IMR-90 (cell line): ENCODE data around the gene SEC61A1. TPM values are rescaled to one million over a fixed set of nuclear protein-coding genes. Genes with fewer than 3 reads are reported as not detected.

ENCODE experiments used
- ATAC-seq: fragments of 200-7000 bp; cut with Tn5 transposase; 2 replicates; pipeline ENCODE4 v1.9.1; 2020; ENCODE audit warnings: low read depth, mild to moderate bottlenecking, moderate library complexity
- BruUV-seq: library from RNA; stranded (reverse); fragments of 400-500 nt; replicated peaks from 2 replicates; lab custom pipeline; 2021; lab: Mats Ljungman, UMichigan
- CTCF ChIA-PET: fragments of 300-600 bp; formaldehyde crosslinking; extraction: SDS; loops from one replicate; lab custom pipeline; 2021; ENCODE audit warnings: antibody characterized with exemption; lab: Yijun Ruan, JAX
- POLR2A ChIA-PET: fragments of 300-600 bp; sonication (Branson Sonifier 250); formaldehyde crosslinking; loops from one replicate; lab custom pipeline; 2022; ENCODE audit warnings: antibody characterized with exemption; ENCODE audit not compliant: unreplicated experiment; lab: Charles Lee
- DNase-seq: peaks from one replicate; pipeline ENCODE4 v3.0.0; 2013
- H2AFZ ChIP-seq: replicated peaks from 2 replicates; pipeline ENCODE3; 2013; ENCODE audit warnings: low read length, mild to moderate bottlenecking; ENCODE audit not compliant: poor library complexity
- H2AK5ac ChIP-seq: 2 replicates; pipeline ENCODE4 v1.6.1; 2013; ENCODE audit warnings: low read depth, low read length, inconsistent platforms
- H2AK9ac ChIP-seq: replicated peaks from 2 replicates; pipeline ENCODE3; 2013; ENCODE audit warnings: mild to moderate bottlenecking, low read depth, low read length, moderate library complexity; ENCODE audit not compliant: poor library complexity
- H2BK120ac ChIP-seq: 2 replicates; pipeline ENCODE4 v1.6.1; 2013; ENCODE audit warnings: low read depth, low read length, inconsistent platforms
- H2BK15ac ChIP-seq: 3 replicates; pipeline ENCODE4 v1.6.1; 2013; ENCODE audit warnings: low read depth, low read length, inconsistent platforms
- H2BK20ac ChIP-seq: 2 replicates; pipeline ENCODE4 v1.6.1; 2013; ENCODE audit warnings: low read depth, mild to moderate bottlenecking, inconsistent platforms, low read length, moderate library complexity
- H2BK5ac ChIP-seq: 2 replicates; pipeline ENCODE4 v1.6.1; 2013; ENCODE audit warnings: mild to moderate bottlenecking, low read depth, low read length, inconsistent platforms; ENCODE audit not compliant: poor library complexity, severe bottlenecking
- H3K14ac ChIP-seq: replicated peaks from 2 replicates; pipeline ENCODE4 v1.6.1; 2013; ENCODE audit warnings: low read depth, low read length, inconsistent platforms
- H3K18ac ChIP-seq: 2 replicates; pipeline ENCODE4 v1.6.1; 2013; ENCODE audit warnings: low read depth, low read length, control low read depth
- H3K23ac ChIP-seq: 2 replicates; pipeline ENCODE4 v1.6.1; 2013; ENCODE audit warnings: low read depth, low read length, inconsistent platforms
- H3K27ac ChIP-seq: 2 replicates; pipeline ENCODE4 v1.5.1; 2013; ENCODE audit warnings: mild to moderate bottlenecking, control low read depth, low read length; ENCODE audit not compliant: insufficient read depth
- H3K27me3 ChIP-seq: 2 replicates; pipeline ENCODE4 v1.6.1; 2013; ENCODE audit warnings: low read length; ENCODE audit not compliant: control insufficient read depth, insufficient read depth
- H3K36me3 ChIP-seq: 2 replicates; pipeline ENCODE4 v1.6.1; 2013; ENCODE audit warnings: low read length, mixed read lengths; ENCODE audit not compliant: control insufficient read depth, insufficient read depth
- H3K4ac ChIP-seq: 2 replicates; pipeline ENCODE4 v1.6.1; 2013; ENCODE audit warnings: low read depth, low read length, inconsistent platforms
- H3K4me1 ChIP-seq: 2 replicates; pipeline ENCODE4 v1.6.1; 2013; ENCODE audit warnings: low read length, mixed read lengths; ENCODE audit not compliant: control insufficient read depth, insufficient read depth
- H3K4me2 ChIP-seq: 2 replicates; pipeline ENCODE4 v1.6.1; 2013; ENCODE audit warnings: low read depth, mild to moderate bottlenecking, control low read depth, low read length, moderate library complexity
- H3K4me3 ChIP-seq: 2 replicates; pipeline ENCODE4 v1.5.1; 2013; ENCODE audit warnings: low read depth, mild to moderate bottlenecking, control low read depth, low read length, moderate library complexity; ENCODE audit not compliant: insufficient read depth
- H3K56ac ChIP-seq: 2 replicates; pipeline ENCODE4 v1.6.1; 2013; ENCODE audit warnings: low read length, inconsistent platforms; ENCODE audit not compliant: insufficient read depth; ENCODE audit errors: extremely low read depth
- H3K79me1 ChIP-seq, 2 experiments: 2 replicates each; pipeline ENCODE4 v1.6.1; 2013; ENCODE audit warnings: low read length in 2 of 2, inconsistent platforms in 1 of 2, low read depth in 1 of 2
- H3K9ac ChIP-seq: 2 replicates; pipeline ENCODE4 v1.6.1; 2013; ENCODE audit warnings: low read depth, low read length, control low read depth
- H3K9me1 ChIP-seq: 2 replicates; pipeline ENCODE4 v1.6.1; 2013; ENCODE audit warnings: low read length, inconsistent platforms; ENCODE audit not compliant: insufficient read depth
- H3K9me3 ChIP-seq: 2 replicates; pipeline ENCODE4 v1.6.1; 2013; ENCODE audit warnings: low read length; ENCODE audit not compliant: control insufficient read depth, insufficient read depth
- H4K20me1 ChIP-seq: 2 replicates; pipeline ENCODE4 v1.6.1; 2013; ENCODE audit warnings: low read length, inconsistent platforms; ENCODE audit not compliant: insufficient read depth
- H4K5ac ChIP-seq: 2 replicates; pipeline ENCODE4 v1.6.1; 2013; ENCODE audit warnings: mild to moderate bottlenecking, low read depth, low read length, control low read depth
- H4K8ac ChIP-seq, 2 experiments: 2 replicates each; pipeline ENCODE4 v1.6.1; 2013; ENCODE audit warnings: low read depth in 2 of 2, low read length in 2 of 2, control low read depth in 1 of 2, inconsistent platforms in 1 of 2
- H4K91ac ChIP-seq: 2 replicates; pipeline ENCODE4 v1.6.1; 2013; ENCODE audit warnings: low read depth, low read length, inconsistent platforms; ENCODE audit not compliant: insufficient read depth
- BHLHE40 ChIP-seq: fragments of 150-350 bp; IDR thresholded peaks from 2 replicates; pipeline ENCODE4 v1.6.1; 2016; ENCODE audit warnings: mild to moderate bottlenecking, low read depth, low read length
- CEBPB ChIP-seq: IDR thresholded peaks from 2 replicates; pipeline ENCODE4 v1.6.1; 2012; ENCODE audit warnings: low read depth, low read length, improper control_type of control experiment
- ELK1 ChIP-seq: fragments of 150-350 bp; IDR thresholded peaks from 2 replicates; pipeline ENCODE4 v1.6.1; 2016; ENCODE audit warnings: low read depth, mild to moderate bottlenecking, low read length, moderate library complexity, borderline replicate concordance
- FOS ChIP-seq: fragments of 150-350 bp; IDR thresholded peaks from 2 replicates; pipeline ENCODE4 v1.6.1; 2016; ENCODE audit warnings: low read depth, low read length
- RAD21 ChIP-seq: IDR thresholded peaks from 2 replicates; pipeline ENCODE4 v1.6.1; 2012; ENCODE audit warnings: low read length, improper control_type of control experiment
- WGBS, 2 experiments: methylation state at CpG; one replicate each; pipeline versions ENCODE4 v1.1.5 to v1.1.7; 2013; ENCODE audit warnings: missing lambda C conversion rate in 2 of 2; ENCODE audit not compliant: insufficient read length in 1 of 2; ENCODE audit errors: extremely low coverage in 2 of 2; 5-methylcytosine and 5-hydroxymethylcytosine counted together
- dilution Hi-C: fragments of 300-500 bp; cut with HindIII; formaldehyde crosslinking; loops from one replicate; pipeline ENCODE4 v1.14.3; 2018; ENCODE audit warnings: low sequenced_read_pairs; ENCODE audit not compliant: unreplicated experiment
- in situ Hi-C: fragments of 300-500 bp; cut with MboI; formaldehyde crosslinking; loops from 3 replicates; pipeline ENCODE4 v1.14.3; 2019; ENCODE audit warnings: low sequenced_read_pairs, inconsistent platforms, mixed read lengths
- intact Hi-C: fragments of 100-400 bp; cut with micrococcal nuclease; formaldehyde crosslinking; loops from 2 replicates; pipeline ENCODE4 v1.10.0; 2022
- polyA plus RNA-seq, 3 experiments: library from polyadenylated mRNA; depleted of rRNA; stranded (reverse); fragments of >200 nt; gene quantifications; 2 replicates each; pipeline ENCODE4 v1.2.3, GENCODE V29; 2012; ENCODE audit warnings: low replicate concordance in 1 of 3
- total RNA-seq: library from RNA; depleted of rRNA; stranded (reverse); fragments of >200 nt; gene quantifications from 2 replicates; pipeline ENCODE4 v1.2.3, GENCODE V29; 2012

Gene SEC61A1
- total and polyA plus RNA-seq, 2 of the 4 experiments (the other 2 are of a cell fraction) = 377 to 478 TPM

- TF ChIP-seq RAD21 = no peak
- no peak for TF ChIP-seq BHLHE40
Measured at GRCh38 chr3:128112357-128112968, 60.2 kb downstream of the SEC61A1 start (continued).

GRCh38 chr3:128113817-128114794 is 61.9 kb downstream of the SEC61A1 start:
- Histone ChIP-seq H4K5ac (no peak overlapping the region), H3K23ac (no peak overlapping the region), H3K27me3 (no peaks in the 10 kb centered on the region), H3K79me1 (peaks cover 19 to 35% of the 10 kb centered on the region in 2 experiments), H3K56ac (no peak overlapping the region), H3K9ac (no peak overlapping the region), H2AK5ac (no peak overlapping the region), H3K4me3 (no peak overlapping the region), H2BK120ac (no peak overlapping the region), H3K27ac (no peak overlapping the region), H4K8ac (no peak overlapping the region), H2BK20ac (no peak overlapping the region), H4K91ac (no peak overlapping the region), H3K4me1 (peaks cover 7% of the 10 kb centered on the region), H3K36me3 (peaks cover 4% of the 10 kb centered on the region), H3K9me3 (no peaks in the 10 kb centered on the region), H2AK9ac (no peak overlapping the region), H3K4me2 (no peak overlapping the region), H3K14ac (no peak overlapping the region), H3K9me1 (peaks cover 13% of the 10 kb centered on the region), H3K18ac (no peak overlapping the region), H3K4ac (no peak overlapping the region), H2BK5ac (no peak overlapping the region), H4K20me1 (peaks cover 7% of the 10 kb centered on the region; the same call in 1 of the 2 replicates), H2AFZ (no peak overlapping the region), H2BK15ac (no peak overlapping the region)
- POLR2A ChIA-PET = no interaction called here
- in situ Hi-C loops (no loop called here), dilution Hi-C loops (no loop called here), intact Hi-C loops (no loop called here)
- TF ChIP-seq FOS (no peak), CEBPB (no peak), ELK1 (no peak)
- WGBS, 2 experiments = 96% methylated on average over 4 of the region's 9 CpGs; no CpG with 5 or more reads in 1 of the 2 experiments
- CTCF ChIA-PET = no interaction called here
- DNase-seq (no peak), ATAC-seq (no peak)
- BruUV-seq = no TSS peak
